ENCODE results near the gene EPYC. TPM values are rescaled to one million over a fixed set of nuclear protein-coding genes. Genes with fewer than 3 reads are reported as not detected.
"Not testable (repeated sequence)": the region's sequence is repeated elsewhere in the genome, so short reads cannot be mapped to it uniquely, and the experiment has no call there.

EPYC gene
- total RNA-seq, 1 donor from 2014 or later: not detected

- intact Hi-C loops (cut with micrococcal nuclease): no loop called here
These were observed 9.8 kb downstream of the EPYC start for GRCh38 chr12:90995010-90995409.

GRCh38 chr12:90991952-90992465 is 12.8 kb downstream of the EPYC start:
- no peak for DNase-seq

More at GRCh38 chr12:90995010-90995409, 9.8 kb downstream of the EPYC start:
- no peak for ATAC-seq
- no peak for DNase-seq

GRCh38 chr12:90990611-90991010 is 14.2 kb downstream of the EPYC start:
- no peak for DNase-seq
- ATAC-seq: no peak
- intact Hi-C loops (cut with micrococcal nuclease): no loop called here

More at GRCh38 chr12:90991952-90992465, 12.8 kb downstream of the EPYC start:
- ATAC-seq: no peak
- intact Hi-C loops (cut with micrococcal nuclease): no loop called here

- DNase-seq (no peak), ATAC-seq (peak; percentile 97)
- intact Hi-C loops (cut with micrococcal nuclease): no loop called here
These were observed 15.1 kb downstream of the EPYC start for GRCh38 chr12:90989686-90990111.

GRCh38 chr12:90987520-90987919 is 17.3 kb downstream of the EPYC start:
- intact Hi-C loops (cut with micrococcal nuclease): no loop called here
- ATAC-seq (no peak), DNase-seq (no peak)

- ATAC-seq (no peak), DNase-seq (no peak)
- intact Hi-C loops (cut with micrococcal nuclease): no loop called here
These were observed 17.7 kb downstream of the EPYC start for GRCh38 chr12:90987101-90987500.

- ATAC-seq; intact Hi-C loops (cut with micrococcal nuclease); DNase-seq: not testable (repeated sequence)
These were observed 19.4 kb downstream of the EPYC start for GRCh38 chr12:90985331-90985730.

- ATAC-seq: no peak
- DNase-seq: no peak
- intact Hi-C loops (cut with micrococcal nuclease): no loop called here
These were observed 20.7 kb downstream of the EPYC start for GRCh38 chr12:90984114-90984513.

- no peak for ATAC-seq
- intact Hi-C loops (cut with micrococcal nuclease): no loop called here
These were observed 22.6 kb downstream of the EPYC start for GRCh38 chr12:90982170-90982569.

GRCh38 chr12:90979951-90980350 is 24.8 kb downstream of the EPYC start:
- DNase-seq (no peak), ATAC-seq (peak; percentile 80)
- intact Hi-C loops (cut with micrococcal nuclease): loop anchor here (10.0 kb wide), 1 partner anchor 375 kb away; no protein-coding TSS in a partner anchor

More at GRCh38 chr12:90982170-90982569, 22.6 kb downstream of the EPYC start:
- no peak for DNase-seq

GRCh38 chr12:90979019-90979418 is 25.8 kb downstream of the EPYC start:
- intact Hi-C loops (cut with micrococcal nuclease): loop anchor here (10.0 kb wide), 1 partner anchor 376 kb away; no protein-coding TSS in a partner anchor

GRCh38 chr12:90978117-90978770 is 26.5 kb downstream of the EPYC start:
- peak; percentile 82 for ATAC-seq
- no peak for DNase-seq

More at GRCh38 chr12:90979019-90979418, 25.8 kb downstream of the EPYC start:
- DNase-seq: no peak
- no peak for ATAC-seq

GRCh38 chr12:90977224-90977623 is 27.5 kb downstream of the EPYC start:
- DNase-seq (no peak), ATAC-seq (peak; percentile 48)
- intact Hi-C loops (cut with micrococcal nuclease): loop anchor here (10.0 kb wide), 1 partner anchor 378 kb away; no protein-coding TSS in a partner anchor

More at GRCh38 chr12:90978117-90978770, 26.5 kb downstream of the EPYC start:
- intact Hi-C loops (cut with micrococcal nuclease): loop anchor here (10.0 kb wide), 1 partner anchor 377 kb away; no protein-coding TSS in a partner anchor

GRCh38 chr12:90974286-90974685 is 30.5 kb downstream of the EPYC start:
- intact Hi-C loops (cut with micrococcal nuclease): loop anchor here (10.0 kb wide), 1 partner anchor 381 kb away; no protein-coding TSS in a partner anchor
- DNase-seq: no peak
- ATAC-seq: no peak

- no peak for ATAC-seq
- intact Hi-C loops (cut with micrococcal nuclease): loop anchor here (10.0 kb wide), 1 partner anchor 383 kb away; no protein-coding TSS in a partner anchor
- DNase-seq: no peak
These were observed 32.5 kb downstream of the EPYC start for GRCh38 chr12:90972226-90972625.

- DNase-seq (no peak), ATAC-seq (no peak)
- intact Hi-C loops (cut with micrococcal nuclease): loop anchor here (10.0 kb wide), 1 partner anchor 384 kb away; no protein-coding TSS in a partner anchor
These were observed 33.9 kb downstream of the EPYC start for GRCh38 chr12:90970911-90971310.

GRCh38 chr12:90970471-90970870 is 34.3 kb downstream of the EPYC start:
- DNase-seq (no peak), ATAC-seq (no peak)
- intact Hi-C loops (cut with micrococcal nuclease): loop anchor here (10.0 kb wide), 1 partner anchor 384 kb away; no protein-coding TSS in a partner anchor

GRCh38 chr12:90969851-90970250 is 34.9 kb downstream of the EPYC start:
- intact Hi-C loops (cut with micrococcal nuclease): loop anchor here (10.0 kb wide), 1 partner anchor 385 kb away; no protein-coding TSS in a partner anchor
- no peak for DNase-seq
- no peak for ATAC-seq

GRCh38 chr12:90969346-90969745 is 35.4 kb downstream of the EPYC start:
- intact Hi-C loops (cut with micrococcal nuclease): no loop called here
- ATAC-seq (no peak), DNase-seq (no peak)

GRCh38 chr12:90965204-90965603 is 39.6 kb downstream of the EPYC start:
- DNase-seq: no peak
- ATAC-seq: no peak
- intact Hi-C loops (cut with micrococcal nuclease): no loop called here
